Measurements from ENCODE around the gene APBA1. TPM values are rescaled to one million over a fixed set of nuclear protein-coding genes. Genes with fewer than 3 reads are reported as not detected.

Gene APBA1
- total RNA-seq, 4 donors from 2014 or later, result 3.6 to 11.7 (median 8.0) TPM

- no peaks in the 10 kb centered on the region for H3K36me3 ChIP-seq
- no peak overlapping the region for H3K4me3 ChIP-seq
- intact Hi-C loops (cut with DNase I; ENCODE audit: low total_unique reads), result no loop called here
- TF ChIP-seq POLR2A (IDR thresholded peaks at IDR 0.05) (no peak), CTCF (IDR thresholded peaks at IDR 0.05) (no peak)
- H3K9me3 ChIP-seq, result no peaks in the 10 kb centered on the region
- no peak for DNase-seq
- H3K27me3 ChIP-seq, result no peaks in the 10 kb centered on the region
- no peak overlapping the region for H3K27ac ChIP-seq
- H3K4me1 ChIP-seq, result no peaks in the 10 kb centered on the region
Measured at GRCh38 chr9:69593301-69593700, 78.9 kb downstream of the APBA1 start.

GRCh38 chr9:69590266-69590665 is 81.9 kb downstream of the APBA1 start:
- TF ChIP-seq CTCF (IDR thresholded peaks at IDR 0.05) (no peak), POLR2A (IDR thresholded peaks at IDR 0.05) (no peak)
- Histone ChIP-seq H3K9me3 (no peaks in the 10 kb centered on the region), H3K27me3 (no peaks in the 10 kb centered on the region), H3K4me3 (no peak overlapping the region), H3K27ac (no peak overlapping the region), H3K36me3 (no peaks in the 10 kb centered on the region), H3K4me1 (no peaks in the 10 kb centered on the region)
- DNase-seq, result no peak
- intact Hi-C loops (cut with DNase I; ENCODE audit: low total_unique reads), result no loop called here

GRCh38 chr9:69589156-69589555 is 83.0 kb downstream of the APBA1 start:
- Histone ChIP-seq H3K4me3 (no peak overlapping the region), H3K36me3 (no peaks in the 10 kb centered on the region), H3K9me3 (no peaks in the 10 kb centered on the region), H3K27ac (no peak overlapping the region), H3K27me3 (no peaks in the 10 kb centered on the region), H3K4me1 (no peaks in the 10 kb centered on the region)
- TF ChIP-seq CTCF (IDR thresholded peaks at IDR 0.05), result no peak
- TF ChIP-seq POLR2A (IDR thresholded peaks at IDR 0.05), result no peak
- no peak for DNase-seq
- intact Hi-C loops (cut with DNase I; ENCODE audit: low total_unique reads), result no loop called here

- H3K36me3 ChIP-seq, result no peaks in the 10 kb centered on the region
- intact Hi-C loops (cut with DNase I; ENCODE audit: low total_unique reads), result no loop called here
- TF ChIP-seq POLR2A (IDR thresholded peaks at IDR 0.05) (no peak), CTCF (IDR thresholded peaks at IDR 0.05) (no peak)
- DNase-seq, result no peak
- H3K27me3 ChIP-seq, result no peaks in the 10 kb centered on the region
- no peak overlapping the region for H3K27ac ChIP-seq
- no peak overlapping the region for H3K4me3 ChIP-seq
- no peaks in the 10 kb centered on the region for H3K4me1 ChIP-seq
- H3K9me3 ChIP-seq, result no peaks in the 10 kb centered on the region
Measured at GRCh38 chr9:69585571-69585970, 86.6 kb downstream of the APBA1 start.

GRCh38 chr9:69584759-69585158 is 87.4 kb downstream of the APBA1 start:
- no peak for DNase-seq
- Histone ChIP-seq H3K27me3 (no peaks in the 10 kb centered on the region), H3K4me3 (no peak overlapping the region), H3K27ac (no peak overlapping the region), H3K9me3 (no peaks in the 10 kb centered on the region), H3K4me1 (no peaks in the 10 kb centered on the region), H3K36me3 (no peaks in the 10 kb centered on the region)
- no peak for TF ChIP-seq POLR2A (IDR thresholded peaks at IDR 0.05)
- TF ChIP-seq CTCF (IDR thresholded peaks at IDR 0.05), result no peak
- intact Hi-C loops (cut with DNase I; ENCODE audit: low total_unique reads), result no loop called here
